ENCODE measurements around the gene OGFR.

- TF ChIP-seq CTCF (optimal IDR thresholded peaks at IDR 0.05 in 1 of 3, IDR thresholded peaks at IDR 0.05 in 1 of 3, conservative IDR thresholded peaks at IDR 0.05 in 1 of 3; ENCODE audit: extremely low read depth in 1 of 3, insufficient read depth in 2 of 3, low read length in 3 of 3): no peak
- TF ChIP-seq EZH2 (IDR thresholded peaks at IDR 0.05; ENCODE audit: low read length): no peak
These were observed 9.4 kb upstream of the OGFR start for GRCh38 chr20:62795023-62795761.

Data from keratinocyte (primary cell).